Stimulated activated CD8-positive, alpha-beta memory T cell treated with anti-CD3 and anti-CD28 coated beads, Interleukin-4, amount 100 ng/mL, for 4 hours (primary cell): ENCODE measurements around the gene RNF166.

Experiments
- DNase-seq, 2 donors: peaks; one replicate each; pipeline ENCODE4 v3.0.0-alpha.2; 2020; ENCODE audit warnings: low read depth in 2 of 2, low spot score in 1 of 2

Gene RNF166

GRCh38 chr16:88655053-88655732 lies 51.0 kb downstream of the RNF166 start:
- DNase-seq, result no peak

- no peak for DNase-seq
Measured at GRCh38 chr16:88654363-88655052, 51.7 kb downstream of the RNF166 start.

- DNase-seq, result no peak
Measured at GRCh38 chr16:88653596-88654362, 52.4 kb downstream of the RNF166 start.

- DNase-seq, result no peak
Measured at GRCh38 chr16:88653101-88653500, 53.1 kb downstream of the RNF166 start.

- no peak for DNase-seq
Measured at GRCh38 chr16:88652762-88653063, 53.5 kb downstream of the RNF166 start.

- DNase-seq, result no peak
Measured at GRCh38 chr16:88651989-88652761, 54.0 kb downstream of the RNF166 start.

GRCh38 chr16:88651276-88651988 lies 54.8 kb downstream of the RNF166 start:
- peak in 1 of 2 donors; percentile 50 for DNase-seq

GRCh38 chr16:88650749-88651275 lies 55.4 kb downstream of the RNF166 start, which contains the start of gene CYBA:
CYBA (minus strand) TSS chr16:88651053; CDS start chr16:88651013, 40 bp downstream.
- peak; percentile 49 to 61 for DNase-seq

GRCh38 chr16:88649924-88650748 lies 56.1 kb downstream of the RNF166 start:
- DNase-seq, result no peak

- DNase-seq, result no peak
Measured at GRCh38 chr16:88649195-88649923, 56.8 kb downstream of the RNF166 start.

GRCh38 chr16:88647178-88648070 lies 58.8 kb downstream of the RNF166 start:
- DNase-seq, result no peak
